PFSK-1 (cell line): Measurements from ENCODE around the gene TSPAN14.

Experiments
- POLR2AphosphoS5 ChIP-seq: IDR thresholded peaks from 2 replicates; pipeline ENCODE4 v1.6.1; 2012; ENCODE audit warnings: low read depth, mild to moderate bottlenecking, control low read depth, low read length, moderate library complexity
- REST ChIP-seq, 2 experiments: IDR thresholded peaks; 2 replicates each; pipeline versions ENCODE4 v1.6.1 to v1.8.0; 2011 to 2012; ENCODE audit warnings: low read depth in 2 of 2, low read length in 2 of 2, control low read depth in 1 of 2, inconsistent platforms in 1 of 2, mild to moderate bottlenecking in 1 of 2, moderate library complexity in 1 of 2; ENCODE audit not compliant: insufficient read depth in 1 of 2
- SIN3A ChIP-seq: IDR thresholded peaks from 2 replicates; pipeline ENCODE4 v1.6.1; 2012; ENCODE audit warnings: mild to moderate bottlenecking, low read length, moderate library complexity, borderline replicate concordance; ENCODE audit not compliant: insufficient read depth
- TAF1 ChIP-seq: IDR thresholded peaks from 2 replicates; pipeline ENCODE4 v1.6.1; 2012; ENCODE audit warnings: low read length, control low read depth, borderline replicate concordance; ENCODE audit not compliant: insufficient read depth

DNA sequence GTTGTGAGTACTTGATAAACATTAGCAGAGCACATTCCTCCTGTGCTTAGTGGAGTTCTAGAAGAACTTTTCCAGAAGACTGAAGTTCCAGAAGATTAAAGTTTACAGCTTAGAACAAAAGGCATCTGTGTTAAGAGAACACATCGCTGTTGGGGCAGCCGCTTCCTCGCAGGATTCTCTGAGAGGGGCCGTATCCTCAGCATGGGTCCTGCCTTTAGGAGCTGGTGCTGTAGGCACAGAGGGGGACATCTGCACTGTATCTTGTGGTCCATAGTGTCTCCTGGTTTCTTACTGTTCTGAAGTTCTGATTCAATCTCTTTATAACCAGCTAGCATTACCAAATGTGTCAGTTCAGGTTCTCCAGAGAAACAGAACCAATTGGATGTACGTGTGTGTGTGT is 99.9 kb downstream of the TSPAN14 start:
- TF ChIP-seq POLR2AphosphoS5 (no peak), TAF1 (no peak), SIN3A (no peak), REST (IDR thresholded peaks at IDR 0.05; ENCODE audit: insufficient read depth in 1 of 2, low read depth in 2 of 2, low read length in 2 of 2) (no peak)
